ENCODE results near the gene LONRF3. TPM values are rescaled to one million over a fixed set of nuclear protein-coding genes. Genes with fewer than 3 reads are reported as not detected.
"Not testable (repeated sequence)": the region's sequence is repeated elsewhere in the genome, so short reads cannot be mapped to it uniquely, and the experiment has no call there.

The LONRF3 gene
- total RNA-seq, 1 donor from 2014 or later = not detected

DNA sequence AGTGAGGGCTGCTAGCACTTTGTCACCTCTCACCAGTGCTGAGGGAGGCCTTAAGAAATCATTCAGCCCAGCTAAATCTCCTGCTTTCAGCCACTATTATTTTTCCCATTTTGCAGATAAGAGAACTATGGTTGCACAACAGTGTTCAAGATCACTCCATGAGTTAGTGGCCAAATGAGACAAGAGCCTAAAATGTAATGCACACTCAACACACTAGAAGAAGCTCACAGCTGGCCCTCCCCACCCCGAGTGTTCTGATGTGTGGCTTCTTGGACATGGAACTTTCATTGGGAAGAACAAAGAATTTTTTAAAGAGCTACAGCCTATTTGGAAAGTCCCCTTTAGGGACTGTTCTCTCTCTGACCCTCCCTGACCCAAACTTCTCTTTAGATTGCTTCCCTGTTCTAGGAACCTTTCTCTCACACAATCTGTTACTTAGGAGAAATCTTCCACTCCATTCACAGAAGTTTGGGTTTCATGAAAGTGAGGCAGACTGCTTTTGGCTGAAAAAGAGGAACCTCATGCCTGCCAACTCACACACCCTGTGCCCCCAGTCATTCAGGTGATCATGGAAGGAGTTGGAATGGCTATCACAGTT lies 54.4 kb downstream of the LONRF3 start:
- no peaks in the 10 kb centered on the region for H3K27me3 Mint-ChIP-seq (ENCODE audit: unreplicated experiment)
- no peak overlapping the region for H3K27ac Mint-ChIP-seq (ENCODE audit: unreplicated experiment)
- no peak for DNase-seq (ENCODE audit: extremely low spot score, unreplicated experiment)
- H3K36me3 Mint-ChIP-seq (ENCODE audit: unreplicated experiment) = no peaks in the 10 kb centered on the region
- H3K9me3 Mint-ChIP-seq (ENCODE audit: unreplicated experiment) = peaks cover 20% of the 10 kb centered on the region
- no peak overlapping the region for H3K4me3 Mint-ChIP-seq (ENCODE audit: unreplicated experiment)
- no peak for TF ChIP-seq CTCF (IDR thresholded peaks at IDR 0.05)
- H3K4me1 Mint-ChIP-seq (ENCODE audit: unreplicated experiment) = no peaks in the 10 kb centered on the region

DNA sequence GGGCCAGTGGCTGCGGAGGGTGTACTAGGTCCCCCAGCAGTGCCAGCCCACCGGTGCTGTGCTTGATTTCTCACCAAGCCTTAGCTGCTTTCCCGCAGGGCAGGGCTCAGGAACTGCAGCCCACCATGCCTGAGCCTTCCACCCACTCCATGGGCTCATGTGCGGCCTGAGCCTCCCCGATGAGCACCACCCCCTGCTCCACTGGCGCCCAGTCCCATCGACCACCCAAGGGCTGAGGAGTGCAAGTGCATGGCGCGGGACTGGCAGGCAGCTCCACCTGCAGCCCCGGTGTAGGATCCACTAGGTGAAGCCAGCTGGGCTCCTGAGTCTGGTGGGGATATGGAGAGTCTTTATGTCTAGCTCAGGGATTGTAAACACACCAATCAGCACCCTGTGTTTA lies 55.2 kb downstream of the LONRF3 start:
- H3K9me3 Mint-ChIP-seq (ENCODE audit: unreplicated experiment) = peaks cover 25% of the 10 kb centered on the region
- H3K36me3 Mint-ChIP-seq (ENCODE audit: unreplicated experiment); H3K27ac Mint-ChIP-seq (ENCODE audit: unreplicated experiment); H3K4me3 Mint-ChIP-seq (ENCODE audit: unreplicated experiment); H3K27me3 Mint-ChIP-seq (ENCODE audit: unreplicated experiment); H3K4me1 Mint-ChIP-seq (ENCODE audit: unreplicated experiment); DNase-seq (ENCODE audit: extremely low spot score, unreplicated experiment): not testable (repeated sequence)

- Mint-ChIP-seq H3K27me3 (ENCODE audit: unreplicated experiment) (no peaks in the 10 kb centered on the region), H3K27ac (ENCODE audit: unreplicated experiment) (no peak overlapping the region), H3K4me3 (ENCODE audit: unreplicated experiment) (no peak overlapping the region), H3K9me3 (ENCODE audit: unreplicated experiment) (peaks cover 20% of the 10 kb centered on the region), H3K36me3 (ENCODE audit: unreplicated experiment) (no peaks in the 10 kb centered on the region), H3K4me1 (ENCODE audit: unreplicated experiment) (no peaks in the 10 kb centered on the region)
- TF ChIP-seq CTCF (IDR thresholded peaks at IDR 0.05) = no peak
- DNase-seq (ENCODE audit: extremely low spot score, unreplicated experiment) = no peak
Observed at GRCh38 chrX:119030990-119031389, 56.6 kb downstream of the LONRF3 start.

DNA sequence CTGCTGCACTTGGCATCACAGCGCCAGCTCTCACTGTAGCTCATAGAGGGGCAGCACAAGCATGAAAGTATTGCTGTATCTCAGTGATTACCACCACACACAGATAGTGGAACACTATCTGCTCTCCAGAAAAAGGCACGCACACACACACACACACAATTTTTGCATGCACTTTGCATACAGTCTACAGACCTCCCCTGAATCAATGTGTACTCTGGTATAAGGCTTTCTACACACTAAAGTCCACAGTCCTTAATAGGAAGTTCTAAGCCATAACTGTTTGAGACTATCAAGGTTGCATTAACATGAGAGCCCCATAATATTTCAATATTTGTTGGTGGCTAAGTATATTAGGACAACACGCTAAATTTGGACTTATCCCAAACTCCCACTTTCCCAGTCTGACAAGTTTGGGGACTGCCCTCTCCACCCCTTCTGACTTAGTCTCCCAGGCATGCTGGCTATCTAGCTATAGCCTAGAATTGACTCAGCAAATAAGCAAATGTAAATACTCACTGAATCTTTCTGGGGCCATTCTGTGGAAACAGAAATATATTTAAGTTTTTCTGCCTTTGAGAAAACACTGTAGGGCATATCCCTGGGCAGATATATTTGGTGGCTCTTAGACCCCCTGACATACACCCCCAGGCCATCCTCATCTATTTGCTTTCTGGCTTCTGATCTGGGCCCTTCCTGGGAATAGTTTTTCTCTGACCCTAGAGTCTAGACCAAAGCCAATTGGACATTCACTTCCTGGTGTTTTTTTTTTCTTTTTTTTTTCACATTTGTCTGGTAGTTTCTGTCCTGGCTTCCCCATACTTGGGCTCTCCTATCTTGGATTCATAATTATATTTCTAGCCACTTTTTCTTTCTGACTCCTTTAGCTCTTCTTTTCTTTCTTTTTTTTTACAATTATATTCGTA lies 62.0 kb downstream of the LONRF3 start:
- no peak for TF ChIP-seq CTCF (IDR thresholded peaks at IDR 0.05)
- Mint-ChIP-seq H3K36me3 (ENCODE audit: unreplicated experiment) (no peaks in the 10 kb centered on the region), H3K9me3 (ENCODE audit: unreplicated experiment) (peaks cover 17% of the 10 kb centered on the region), H3K4me3 (ENCODE audit: unreplicated experiment) (no peak overlapping the region), H3K27me3 (ENCODE audit: unreplicated experiment) (no peaks in the 10 kb centered on the region), H3K27ac (ENCODE audit: unreplicated experiment) (no peak overlapping the region), H3K4me1 (ENCODE audit: unreplicated experiment) (peaks cover 19% of the 10 kb centered on the region)
- DNase-seq (ENCODE audit: extremely low spot score, unreplicated experiment) = no peak

DNA sequence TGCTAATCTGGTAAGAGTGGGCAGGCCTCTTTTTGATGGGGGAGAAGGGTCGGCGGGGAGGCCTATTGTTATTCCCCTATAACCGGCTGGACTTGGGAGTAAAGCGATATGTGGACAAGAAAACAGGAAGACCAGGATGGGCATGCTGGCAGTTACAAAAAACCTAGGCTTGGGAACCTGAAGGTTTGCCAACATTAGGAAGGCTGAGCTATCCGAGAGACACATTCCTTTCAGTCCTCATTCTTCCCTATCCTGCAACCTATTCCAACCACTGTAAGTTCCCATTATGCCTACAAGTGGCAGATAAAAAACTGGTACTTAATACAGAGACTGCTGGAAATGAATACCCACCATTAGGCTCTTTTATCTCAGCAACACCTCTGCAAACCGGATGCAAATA lies 66.0 kb downstream of the LONRF3 start:
- H3K9me3 Mint-ChIP-seq (ENCODE audit: unreplicated experiment) = peaks cover 3% of the 10 kb centered on the region
- peaks cover 25% of the 10 kb centered on the region for H3K4me1 Mint-ChIP-seq (ENCODE audit: unreplicated experiment)
- H3K4me3 Mint-ChIP-seq (ENCODE audit: unreplicated experiment) = no peak overlapping the region
- no peaks in the 10 kb centered on the region for H3K36me3 Mint-ChIP-seq (ENCODE audit: unreplicated experiment)
- no peak for DNase-seq (ENCODE audit: extremely low spot score, unreplicated experiment)
- peak overlapping the region; percentile 41 for H3K27ac Mint-ChIP-seq (ENCODE audit: unreplicated experiment)
- H3K27me3 Mint-ChIP-seq (ENCODE audit: unreplicated experiment) = no peaks in the 10 kb centered on the region
- TF ChIP-seq CTCF (IDR thresholded peaks at IDR 0.05) = no peak

Measured in osteocyte (in vitro differentiated cells).